Natural killer cell (primary cell): ENCODE measurements around the gene PCBP3. TPM values are rescaled to one million over a fixed set of nuclear protein-coding genes. Genes with fewer than 3 reads are reported as not detected.

Experiments
- ATAC-seq, 3 donors: fragments of 150-1000 bp in 2 of 3; fragments of 200-7000 bp in 1 of 3; cut with Tn5 transposase; 1 replicate in 1 of 3; 2 replicates in 2 of 3; pipeline ENCODE4 v1.10.0; 2021; ENCODE audit warnings: mild to moderate bottlenecking in 2 of 3, moderate library complexity in 2 of 3
- DNase-seq, 2 donors: peaks; one replicate each; pipeline versions ENCODE4 v3.0.0 to v3.0.0-alpha.2; 2013 to 2021; ENCODE audit warnings: mixed read lengths in 1 of 2
- H3K27ac ChIP-seq: one replicate; pipeline ENCODE4 v1.5.1; 2013; ENCODE audit warnings: mild to moderate bottlenecking, low read length
- H3K27me3 ChIP-seq: one replicate; pipeline ENCODE4 v1.6.1; 2013; ENCODE audit warnings: low read length; ENCODE audit not compliant: control insufficient read depth, insufficient read depth
- H3K36me3 ChIP-seq: one replicate; pipeline ENCODE4 v1.6.1; 2013; ENCODE audit warnings: low read length; ENCODE audit not compliant: control insufficient read depth, insufficient read depth
- H3K4me1 ChIP-seq: one replicate; pipeline ENCODE4 v1.6.1; 2013; ENCODE audit warnings: low read length; ENCODE audit not compliant: control insufficient read depth, insufficient read depth
- H3K4me3 ChIP-seq: one replicate; pipeline ENCODE4 v1.5.1; 2013; ENCODE audit warnings: low read length
- H3K9me3 ChIP-seq: one replicate; pipeline ENCODE4 v1.6.1; 2013; ENCODE audit warnings: low read length; ENCODE audit not compliant: control insufficient read depth, insufficient read depth
- H3K27ac Mint-ChIP-seq, 2 donors: one replicate each; pipeline ENCODE4 v1.8.0; 2022; ENCODE audit warnings: mild to moderate bottlenecking in 2 of 2, mixed read lengths in 2 of 2, moderate library complexity in 1 of 2
- H3K27me3 Mint-ChIP-seq, 2 donors: one replicate each; pipeline ENCODE4 v1.8.0; 2022; ENCODE audit warnings: low read depth in 2 of 2, mixed read lengths in 2 of 2
- H3K36me3 Mint-ChIP-seq: one replicate; pipeline ENCODE4 v1.8.0; 2022; ENCODE audit warnings: mixed read lengths
- H3K4me1 Mint-ChIP-seq, 2 donors: one replicate each; pipeline ENCODE4 v1.8.0; 2022; ENCODE audit warnings: mixed read lengths in 2 of 2
- H3K4me3 Mint-ChIP-seq: one replicate; pipeline ENCODE4 v1.8.0; 2022; ENCODE audit warnings: mild to moderate bottlenecking, moderate library complexity, mixed read lengths
- H3K9me3 Mint-ChIP-seq, 2 donors: one replicate each; pipeline ENCODE4 v1.8.0; 2022; ENCODE audit warnings: mixed read lengths in 2 of 2
- CTCF ChIP-seq: fragments of 200-600 bp; IDR thresholded peaks from one replicate; pipeline ENCODE4 v1.8.0; 2022; ENCODE audit warnings: antibody characterized with exemption
- WGBS: methylation state at CpG from one replicate; pipeline ENCODE4 v1.1.7; 2013; ENCODE audit warnings: missing lambda C conversion rate; ENCODE audit not compliant: insufficient coverage; 5-methylcytosine and 5-hydroxymethylcytosine counted together
- intact Hi-C: fragments of 100-400 bp; cut with micrococcal nuclease; formaldehyde crosslinking; loops from one replicate; pipeline ENCODE4 v1.14.2; 2022
- total RNA-seq, 4 donors: library from RNA; stranded (reverse); fragments of 120-200 nt in 1 of 4; gene quantifications; one replicate each; pipeline versions ENCODE4 v1.2.3 to v1.2.4, GENCODE V29; 2013 to 2022

The PCBP3 gene
- total RNA-seq, 3 donors from 2014 or later (not counting 1 experiment from before 2014, with no cell fraction given), result 0.50 to 3.0 (median 0.52) TPM

GRCh38 chr21:45836694-45837670, 193.5 kb downstream of the PCBP3 start:
- Mint-ChIP-seq H3K4me1 (no peaks in the 10 kb centered on the region), H3K27ac (no peak overlapping the region), H3K9me3 (peaks cover 3 to 4% of the 10 kb centered on the region in 2 donors), H3K4me3 (no peak overlapping the region), H3K36me3 (peaks cover 7% of the 10 kb centered on the region), H3K27me3 (no peaks in the 10 kb centered on the region)
- H3K4me1 ChIP-seq, result no peaks in the 10 kb centered on the region
- H3K36me3 ChIP-seq, result no peaks in the 10 kb centered on the region
- peaks cover 7% of the 10 kb centered on the region for H3K9me3 ChIP-seq
- DNase-seq (no peak), ATAC-seq (no peak)
- no peak overlapping the region for H3K27ac ChIP-seq
- no peak overlapping the region for H3K4me3 ChIP-seq
- 88% methylated on average over 24 of the region's 24 CpGs for WGBS
- no peaks in the 10 kb centered on the region for H3K27me3 ChIP-seq
- TF ChIP-seq CTCF, result no peak
- intact Hi-C loops, result no loop called here

GRCh38 chr21:45837936-45838335, 194.4 kb downstream of the PCBP3 start:
- H3K36me3 ChIP-seq, result no peaks in the 10 kb centered on the region
- no peaks in the 10 kb centered on the region for H3K4me1 ChIP-seq
- Mint-ChIP-seq H3K9me3 (peaks cover 3 to 4% of the 10 kb centered on the region in 2 donors), H3K4me3 (no peak overlapping the region), H3K36me3 (peaks cover 7% of the 10 kb centered on the region), H3K27ac (no peak overlapping the region), H3K4me1 (no peaks in the 10 kb centered on the region), H3K27me3 (no peaks in the 10 kb centered on the region)
- no peaks in the 10 kb centered on the region for H3K27me3 ChIP-seq
- TF ChIP-seq CTCF, result no peak
- WGBS, result 78% methylated on average over 4 of the region's 4 CpGs
- intact Hi-C loops, result no loop called here
- H3K27ac ChIP-seq, result no peak overlapping the region
- peaks cover 7% of the 10 kb centered on the region for H3K9me3 ChIP-seq
- ATAC-seq (no peak), DNase-seq (no peak)
- H3K4me3 ChIP-seq, result no peak overlapping the region

- Mint-ChIP-seq H3K27me3 (no peaks in the 10 kb centered on the region), H3K9me3 (peaks cover 3 to 4% of the 10 kb centered on the region in 2 donors), H3K4me3 (no peak overlapping the region), H3K36me3 (peaks cover 7% of the 10 kb centered on the region), H3K27ac (no peak overlapping the region), H3K4me1 (no peaks in the 10 kb centered on the region)
- Histone ChIP-seq H3K4me3 (no peak overlapping the region), H3K9me3 (peaks cover 7% of the 10 kb centered on the region), H3K27ac (no peak overlapping the region), H3K36me3 (no peaks in the 10 kb centered on the region), H3K4me1 (no peaks in the 10 kb centered on the region), H3K27me3 (no peaks in the 10 kb centered on the region)
- WGBS, result no CpG with 5 or more reads among the region's 1 CpG
- no peak for TF ChIP-seq CTCF
- ATAC-seq (no peak), DNase-seq (no peak)
- intact Hi-C loops, result no loop called here
Measured at GRCh38 chr21:45838634-45839033, 195.1 kb downstream of the PCBP3 start.
